OCI-LY7 (cell line): ENCODE measurements around the gene STKLD1.

ENCODE experiments used
- CTCF ChIP-seq: fragments of 200-600 bp; sonication (generic); conservative IDR thresholded peaks from 2 replicates; pipeline ENCODE4 v1.5.1; 2014; ENCODE audit warnings: mild to moderate bottlenecking, antibody characterized with exemption, low read length, moderate library complexity, mixed read lengths
- EZH2phosphoT487 ChIP-seq: fragments of 200-600 bp; sonication (generic); IDR thresholded peaks from 2 replicates; pipeline ENCODE4 v1.6.1; 2018; ENCODE audit warnings: low read depth, borderline replicate concordance, mild to moderate bottlenecking, mixed run types, antibody characterized with exemption, low read length, moderate library complexity, mixed read lengths

GRCh38 chr9:133390713-133391112, 14.5 kb downstream of the STKLD1 start:
- TF ChIP-seq CTCF (no peak), EZH2phosphoT487 (no peak)
